PC-3 (cell line): ENCODE results near the gene ATP1B4.

Experiments
- EZH2 ChIP-seq: fragments of 300-600 bp; sonication (generic); IDR thresholded peaks from one replicate; pipeline ENCODE4 v1.6.1; 2017; ENCODE audit warnings: antibody characterized with exemption, mild to moderate bottlenecking, low read length; ENCODE audit not compliant: unreplicated experiment
- TF ChIP-seq, protein P1 (sequence below): fragments of 300-600 bp; sonication (generic); conservative IDR thresholded peaks from 2 replicates; pipeline ENCODE4 v1.5.1; 2017; ENCODE audit warnings: antibody characterized with exemption, low read depth, mild to moderate bottlenecking, low read length

DNA sequence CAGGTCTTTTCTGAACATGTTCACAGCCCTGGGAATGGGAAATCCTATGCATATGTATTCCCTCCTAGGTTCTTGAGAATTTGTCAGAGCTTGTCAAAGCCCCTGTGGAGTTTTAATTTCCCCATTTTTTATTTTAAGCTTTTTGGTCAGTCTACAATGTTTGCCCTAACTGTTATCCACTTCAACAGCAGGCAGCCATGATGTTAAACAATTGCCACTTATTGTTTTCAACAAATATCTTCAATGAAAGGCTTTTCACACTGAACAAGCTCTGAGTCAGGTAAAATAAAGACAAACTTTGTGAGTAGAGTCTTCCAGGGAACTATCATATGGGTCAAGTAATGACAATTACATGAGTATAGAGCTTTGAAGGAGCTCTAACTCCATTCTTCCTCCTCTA is 25.0 kb upstream of the ATP1B4 start:
- TF ChIP-seq, protein P1, sequence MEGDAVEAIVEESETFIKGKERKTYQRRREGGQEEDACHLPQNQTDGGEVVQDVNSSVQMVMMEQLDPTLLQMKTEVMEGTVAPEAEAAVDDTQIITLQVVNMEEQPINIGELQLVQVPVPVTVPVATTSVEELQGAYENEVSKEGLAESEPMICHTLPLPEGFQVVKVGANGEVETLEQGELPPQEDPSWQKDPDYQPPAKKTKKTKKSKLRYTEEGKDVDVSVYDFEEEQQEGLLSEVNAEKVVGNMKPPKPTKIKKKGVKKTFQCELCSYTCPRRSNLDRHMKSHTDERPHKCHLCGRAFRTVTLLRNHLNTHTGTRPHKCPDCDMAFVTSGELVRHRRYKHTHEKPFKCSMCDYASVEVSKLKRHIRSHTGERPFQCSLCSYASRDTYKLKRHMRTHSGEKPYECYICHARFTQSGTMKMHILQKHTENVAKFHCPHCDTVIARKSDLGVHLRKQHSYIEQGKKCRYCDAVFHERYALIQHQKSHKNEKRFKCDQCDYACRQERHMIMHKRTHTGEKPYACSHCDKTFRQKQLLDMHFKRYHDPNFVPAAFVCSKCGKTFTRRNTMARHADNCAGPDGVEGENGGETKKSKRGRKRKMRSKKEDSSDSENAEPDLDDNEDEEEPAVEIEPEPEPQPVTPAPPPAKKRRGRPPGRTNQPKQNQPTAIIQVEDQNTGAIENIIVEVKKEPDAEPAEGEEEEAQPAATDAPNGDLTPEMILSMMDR: no peak
- no peak for TF ChIP-seq EZH2
